HG02970 (cell line): ENCODE data around the gene TCAF1.
A peak's percentile ranks its signal among the peaks of the same experiment; 100 is the strongest.

Source experiments
- ATAC-seq: cut with Tn5 transposase; IDR thresholded peaks from one replicate; pipeline ENCODE4 v1.9.1; 2021; ENCODE audit warnings: mild to moderate bottlenecking, moderate library complexity, moderate number of reproducible peaks; ENCODE audit not compliant: unreplicated experiment, low FRiP score

TCAF1 gene, protein sequence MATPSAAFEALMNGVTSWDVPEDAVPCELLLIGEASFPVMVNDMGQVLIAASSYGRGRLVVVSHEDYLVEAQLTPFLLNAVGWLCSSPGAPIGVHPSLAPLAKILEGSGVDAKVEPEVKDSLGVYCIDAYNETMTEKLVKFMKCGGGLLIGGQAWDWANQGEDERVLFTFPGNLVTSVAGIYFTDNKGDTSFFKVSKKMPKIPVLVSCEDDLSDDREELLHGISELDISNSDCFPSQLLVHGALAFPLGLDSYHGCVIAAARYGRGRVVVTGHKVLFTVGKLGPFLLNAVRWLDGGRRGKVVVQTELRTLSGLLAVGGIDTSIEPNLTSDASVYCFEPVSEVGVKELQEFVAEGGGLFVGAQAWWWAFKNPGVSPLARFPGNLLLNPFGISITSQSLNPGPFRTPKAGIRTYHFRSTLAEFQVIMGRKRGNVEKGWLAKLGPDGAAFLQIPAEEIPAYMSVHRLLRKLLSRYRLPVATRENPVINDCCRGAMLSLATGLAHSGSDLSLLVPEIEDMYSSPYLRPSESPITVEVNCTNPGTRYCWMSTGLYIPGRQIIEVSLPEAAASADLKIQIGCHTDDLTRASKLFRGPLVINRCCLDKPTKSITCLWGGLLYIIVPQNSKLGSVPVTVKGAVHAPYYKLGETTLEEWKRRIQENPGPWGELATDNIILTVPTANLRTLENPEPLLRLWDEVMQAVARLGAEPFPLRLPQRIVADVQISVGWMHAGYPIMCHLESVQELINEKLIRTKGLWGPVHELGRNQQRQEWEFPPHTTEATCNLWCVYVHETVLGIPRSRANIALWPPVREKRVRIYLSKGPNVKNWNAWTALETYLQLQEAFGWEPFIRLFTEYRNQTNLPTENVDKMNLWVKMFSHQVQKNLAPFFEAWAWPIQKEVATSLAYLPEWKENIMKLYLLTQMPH

DNA sequence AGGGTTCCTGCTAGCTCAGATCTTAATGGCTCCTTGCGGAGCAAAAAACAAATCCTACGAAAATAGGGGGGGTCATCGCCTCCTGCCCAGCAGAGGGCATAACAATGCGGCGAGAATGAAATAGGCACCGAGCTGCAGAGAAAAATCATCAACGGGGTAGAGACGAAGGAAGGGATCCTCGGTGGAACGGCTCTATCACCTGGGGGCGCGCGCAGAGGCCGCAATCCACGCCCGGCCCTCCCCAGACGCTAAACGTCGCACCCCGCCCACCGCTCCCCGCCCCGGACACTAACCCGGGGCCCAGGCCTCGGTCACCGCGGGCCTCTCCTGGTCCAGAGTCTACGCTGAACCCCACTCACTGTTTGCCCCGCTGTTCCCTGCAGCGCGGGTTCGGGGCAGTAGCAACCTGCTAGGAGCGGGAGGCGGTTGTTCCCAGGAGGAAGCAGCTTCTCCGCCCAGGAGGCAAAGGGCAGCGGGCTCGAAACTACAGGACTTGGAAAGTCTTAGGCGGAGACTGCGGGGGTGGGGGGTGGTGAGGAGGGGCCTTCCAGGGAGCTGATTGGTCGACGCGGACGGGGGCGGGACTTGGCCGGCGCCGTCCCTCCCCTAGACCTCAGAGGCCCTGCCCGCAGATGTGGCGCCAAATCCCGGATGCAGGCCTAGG lies at the start of gene TCAF1:
TCAF1 (minus strand) TSS at position 509 of the 664 bp plus-strand sequence. CDS start 25,568 bp downstream, outside the sequence.
- ATAC-seq = peak; percentile 94

DNA sequence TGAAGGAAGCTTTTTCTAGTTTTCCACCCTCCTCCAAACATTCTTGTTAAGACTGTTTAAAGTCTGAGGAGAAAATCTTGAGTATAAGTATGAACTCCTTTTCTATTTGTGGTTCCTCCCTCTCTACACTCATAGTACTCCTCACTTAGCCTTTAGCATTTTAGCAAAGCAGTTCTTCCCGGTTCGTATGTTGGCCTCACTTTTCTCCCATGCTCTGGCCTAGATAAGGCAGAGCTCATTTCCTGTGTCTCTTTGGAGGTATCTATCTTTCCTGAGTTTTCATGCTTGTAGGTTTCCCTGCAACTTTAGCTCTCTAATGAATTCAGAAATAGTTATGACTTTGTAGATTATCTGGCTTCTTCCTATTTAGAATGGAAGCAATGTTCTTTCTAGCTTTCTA lies 46.8 kb upstream of the TCAF1 start:
- no peak for ATAC-seq

DNA sequence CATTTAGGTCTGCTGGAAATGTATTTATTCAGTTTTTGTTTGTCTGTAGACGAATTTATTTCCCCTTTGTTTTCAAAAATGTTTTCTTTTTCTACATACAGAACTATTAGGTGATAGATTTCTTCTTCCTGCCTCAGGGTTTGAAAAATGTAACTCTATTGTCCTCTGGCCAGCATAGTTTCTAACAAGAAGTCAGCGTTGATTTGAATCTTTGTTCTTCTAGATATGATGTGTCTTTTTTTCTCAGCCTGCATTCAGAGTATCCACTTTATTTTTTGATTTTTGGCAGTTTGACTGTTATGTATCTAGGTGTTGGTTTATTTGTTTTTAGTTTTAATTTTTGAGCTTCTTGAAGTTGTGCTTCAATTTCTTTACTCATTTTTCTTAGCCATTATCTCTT lies 45.1 kb upstream of the TCAF1 start:
- no peak for ATAC-seq

DNA sequence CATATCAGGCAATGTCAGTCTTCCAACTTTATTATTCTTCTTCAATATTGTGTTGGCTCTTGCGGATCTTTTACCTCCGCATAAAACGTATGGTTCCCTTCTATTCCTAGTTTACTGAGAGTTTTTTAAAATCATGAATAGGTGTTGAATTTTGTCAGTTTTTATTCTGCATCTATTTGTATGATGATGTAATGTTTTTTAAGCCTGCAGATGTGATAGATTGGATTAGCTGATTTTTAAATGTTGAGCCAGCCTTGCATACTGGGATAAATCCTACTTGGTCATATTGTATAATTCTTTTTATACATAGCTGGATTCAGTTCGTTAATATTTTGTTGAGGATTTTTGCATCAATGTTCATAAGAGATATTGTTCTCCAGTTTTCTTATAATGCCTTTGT lies 43.4 kb upstream of the TCAF1 start:
- no peak for ATAC-seq

DNA sequence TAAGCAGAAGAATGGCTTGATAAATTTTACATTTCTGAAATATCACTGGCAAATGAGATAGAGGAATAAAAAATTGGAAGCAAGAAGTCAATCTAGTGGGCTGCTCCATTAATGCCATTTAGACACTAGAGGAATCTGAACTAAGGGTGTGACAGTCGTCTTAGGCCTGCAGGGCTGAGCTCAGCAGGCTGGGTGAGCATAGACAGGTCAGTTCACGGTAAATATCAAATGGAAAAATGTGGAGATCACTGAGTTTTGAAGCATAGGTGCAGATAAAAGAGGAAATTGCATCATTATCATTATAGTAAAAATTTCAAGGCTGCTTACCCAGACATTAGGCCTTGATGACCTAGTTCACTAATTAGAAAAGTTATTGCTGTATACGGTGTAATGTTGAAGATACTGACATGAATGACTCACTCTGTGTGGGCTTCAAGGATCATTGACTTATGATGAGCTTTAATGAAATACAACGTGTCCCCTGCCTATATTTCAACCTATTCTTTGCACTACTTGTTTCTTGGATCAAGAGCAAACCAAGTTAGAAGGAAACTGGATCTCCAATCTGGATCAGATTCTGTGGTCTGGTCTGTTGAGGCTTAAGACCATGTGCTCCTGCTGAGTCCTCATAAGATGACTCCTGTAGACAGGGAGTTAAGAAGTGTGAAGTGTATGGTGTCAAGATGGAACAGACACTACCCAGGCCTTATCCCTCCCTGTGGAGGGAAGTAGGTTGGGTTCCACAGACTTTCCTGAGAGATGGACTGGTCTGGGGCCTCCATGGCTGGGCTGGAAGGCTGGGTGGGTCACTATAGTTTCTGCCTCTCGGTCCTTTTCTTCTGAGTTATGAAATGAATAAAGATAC lies 36.6 kb upstream of the TCAF1 start:
- ATAC-seq = no peak

DNA sequence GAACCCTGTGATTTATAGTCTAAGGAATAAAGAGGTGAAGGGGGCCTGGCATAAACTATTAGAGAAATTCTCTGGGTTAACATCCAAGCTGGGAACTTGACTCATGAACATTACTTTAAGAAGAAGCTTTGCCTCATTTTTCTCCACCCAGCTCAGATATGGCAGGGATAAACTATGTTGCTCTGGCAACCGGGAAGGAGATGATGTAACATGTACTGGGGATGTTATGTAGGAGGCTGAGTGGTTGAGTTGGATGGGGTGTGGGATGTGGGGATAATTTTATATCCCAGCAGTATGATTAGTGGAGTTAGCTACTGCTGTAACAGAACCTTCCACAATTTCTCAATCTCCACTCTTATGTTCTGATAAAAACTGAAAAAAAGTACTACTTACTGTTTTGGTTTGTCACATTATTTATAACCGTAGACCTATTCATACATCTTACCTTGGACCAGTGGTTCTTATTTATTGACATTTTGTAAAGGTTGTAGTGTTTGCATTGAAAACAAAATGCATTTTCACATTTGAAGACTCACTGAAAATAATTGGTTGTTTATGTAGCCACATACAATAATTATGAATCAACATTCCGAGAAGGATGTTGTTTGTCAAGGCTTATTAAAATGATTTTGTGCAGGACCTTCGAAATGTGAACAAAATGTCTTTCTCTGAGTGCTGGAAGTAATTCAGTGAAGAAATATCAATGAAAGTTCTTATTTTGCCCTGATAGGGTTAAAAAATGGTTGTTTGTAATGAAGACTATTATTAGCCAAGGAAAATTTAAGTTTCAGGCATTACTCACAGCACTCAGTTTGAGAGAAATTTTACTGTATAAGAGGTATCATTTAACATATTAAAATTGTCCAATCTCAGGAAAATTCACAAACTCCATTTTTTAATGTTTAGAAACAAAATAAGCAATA lies 34.4 kb upstream of the TCAF1 start:
- ATAC-seq = no peak

DNA sequence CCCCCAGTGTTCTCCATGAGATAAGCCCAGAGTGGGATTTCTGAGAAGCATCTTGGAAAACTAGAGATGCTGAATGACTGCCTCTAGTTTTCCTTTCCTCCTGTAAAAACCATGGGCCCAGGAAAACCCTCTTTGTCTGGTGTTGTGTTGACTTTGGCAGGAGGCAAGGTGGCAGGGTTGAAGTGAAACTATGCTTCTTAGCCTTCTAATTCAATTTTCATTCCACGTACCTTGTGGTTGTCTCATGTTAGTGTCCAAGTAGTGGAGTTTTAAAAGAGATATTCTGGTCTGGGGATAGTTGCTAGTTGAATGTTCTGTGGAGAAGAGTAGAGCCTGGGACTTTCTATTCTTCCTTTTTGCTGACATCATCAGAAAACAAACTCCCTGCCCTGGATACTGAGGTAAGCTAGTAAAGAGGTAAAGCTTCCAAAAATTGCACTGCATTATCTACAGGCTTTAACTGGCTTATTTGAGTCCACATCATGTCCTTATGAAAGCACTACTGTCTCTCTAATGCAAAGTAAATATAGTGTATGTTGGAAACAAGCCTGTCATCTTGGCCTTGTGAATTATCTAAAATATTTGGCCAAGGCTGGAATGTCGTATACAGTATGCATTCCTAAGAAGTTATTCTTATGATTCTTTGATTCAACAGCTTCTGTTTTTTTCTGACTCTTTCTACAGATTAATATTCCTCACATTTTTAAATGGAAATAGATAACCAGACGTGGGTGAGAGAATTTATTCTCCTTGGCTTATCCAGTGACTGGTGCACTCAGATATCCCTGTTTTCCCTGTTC lies 32.8 kb upstream of the TCAF1 start, which contains the start of gene OR2F2:
OR2F2 (plus strand) TSS at position 708 of the 800 bp plus-strand sequence; CDS start at position 708, 0 bp downstream.
- ATAC-seq = no peak

DNA sequence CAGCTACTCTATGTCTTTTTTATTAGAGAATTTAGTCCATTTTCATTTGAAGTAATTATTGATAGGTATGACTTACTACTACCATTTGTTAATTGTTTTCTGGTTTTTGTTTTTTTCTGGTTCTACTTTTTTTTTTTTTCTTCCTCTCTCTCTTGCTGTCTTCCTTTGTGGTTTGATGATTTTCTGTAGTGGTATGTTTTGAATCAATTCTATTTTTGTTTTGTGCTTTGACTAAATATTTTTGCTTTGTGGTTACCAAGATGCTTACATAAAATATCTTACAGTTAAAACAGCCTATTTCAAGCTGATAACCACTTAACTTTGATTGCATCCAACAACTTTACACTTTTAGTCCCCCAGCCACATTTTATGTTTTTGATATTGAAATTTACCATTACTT lies 29.8 kb upstream of the TCAF1 start:
- no peak for ATAC-seq

DNA sequence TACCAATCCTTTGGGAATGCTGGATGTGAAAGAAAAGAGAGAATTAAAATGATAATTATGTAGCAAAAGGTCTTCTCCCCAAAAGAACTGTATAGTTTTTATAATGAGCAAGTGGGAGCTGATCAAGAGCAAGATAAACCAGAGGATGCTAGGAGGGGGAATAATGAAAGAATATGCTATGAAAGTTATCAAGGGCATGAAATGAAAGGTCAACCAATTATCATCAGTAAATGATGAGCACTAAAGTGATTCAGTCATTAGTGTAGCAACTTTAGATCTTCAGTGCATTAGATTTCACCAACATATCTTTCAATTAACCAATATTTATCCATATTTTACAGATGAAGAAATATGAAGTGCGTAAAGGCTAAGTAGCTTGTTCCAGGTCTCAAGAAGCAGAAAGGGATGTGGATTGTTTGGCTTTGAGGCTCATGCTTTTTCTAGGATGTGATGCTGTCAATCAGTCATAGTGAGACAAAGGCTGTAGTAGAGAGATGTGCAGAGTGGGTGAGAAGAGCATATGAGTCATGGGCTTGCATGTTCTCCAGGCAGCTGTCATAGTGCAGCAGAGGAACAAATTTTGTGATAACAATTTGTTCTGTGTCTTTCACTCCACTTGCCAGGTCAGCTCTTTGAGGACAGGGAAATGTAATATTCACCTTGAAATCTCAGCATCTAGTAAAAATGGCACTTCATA lies 27.4 kb upstream of the TCAF1 start:
- no peak for ATAC-seq

DNA sequence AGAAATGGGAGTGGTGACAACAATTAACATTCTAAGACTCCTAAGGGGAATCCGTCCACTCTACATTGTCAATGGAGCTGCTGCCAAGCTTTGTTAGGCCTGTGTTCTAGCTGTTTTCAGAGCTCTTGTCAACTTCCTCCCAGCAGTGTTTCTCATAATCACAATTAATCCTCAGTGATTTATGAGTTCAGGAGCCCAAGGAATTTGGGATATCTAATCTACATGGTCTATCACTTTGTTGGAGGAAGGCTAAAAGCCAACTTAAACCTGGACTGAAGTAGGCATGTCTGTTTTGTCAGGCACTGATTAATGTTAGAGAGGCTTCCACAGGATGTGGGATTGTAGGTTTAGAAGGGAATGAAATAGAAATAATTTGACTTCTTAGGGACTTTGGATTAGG lies 22.9 kb upstream of the TCAF1 start:
- ATAC-seq = no peak

DNA sequence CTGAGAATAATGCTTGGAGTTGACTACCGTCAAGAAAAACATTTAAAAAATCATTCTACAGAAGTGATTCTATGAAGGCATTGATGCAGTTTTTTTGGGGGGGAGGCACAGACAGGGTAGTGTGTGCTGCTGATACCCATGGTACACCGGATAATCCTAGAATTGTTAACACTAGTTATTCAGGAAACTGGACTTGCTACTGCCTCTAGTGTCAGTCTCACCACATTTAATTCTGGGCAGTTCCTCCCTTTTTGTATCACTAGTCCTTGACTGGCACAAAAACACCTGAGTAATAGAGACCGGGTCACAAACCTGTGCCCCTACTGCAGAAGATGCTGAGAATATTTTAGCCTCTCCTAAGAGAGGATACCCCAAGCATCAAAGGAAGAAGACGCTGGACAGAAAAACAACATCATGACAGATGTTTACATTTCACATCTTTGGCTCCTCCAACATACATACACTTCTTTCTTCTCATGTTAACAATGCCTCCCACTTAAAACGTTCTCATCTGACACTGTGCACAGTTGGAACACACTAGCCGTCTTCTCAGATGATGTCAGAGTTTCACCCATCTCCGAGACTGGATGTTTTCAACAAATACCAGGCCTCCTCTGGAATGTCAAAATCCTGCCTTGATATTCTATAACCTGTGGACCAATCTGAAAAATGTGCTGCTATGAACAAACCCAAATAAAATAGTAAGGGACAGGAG lies 13.1 kb upstream of the TCAF1 start:
- no peak for ATAC-seq

DNA sequence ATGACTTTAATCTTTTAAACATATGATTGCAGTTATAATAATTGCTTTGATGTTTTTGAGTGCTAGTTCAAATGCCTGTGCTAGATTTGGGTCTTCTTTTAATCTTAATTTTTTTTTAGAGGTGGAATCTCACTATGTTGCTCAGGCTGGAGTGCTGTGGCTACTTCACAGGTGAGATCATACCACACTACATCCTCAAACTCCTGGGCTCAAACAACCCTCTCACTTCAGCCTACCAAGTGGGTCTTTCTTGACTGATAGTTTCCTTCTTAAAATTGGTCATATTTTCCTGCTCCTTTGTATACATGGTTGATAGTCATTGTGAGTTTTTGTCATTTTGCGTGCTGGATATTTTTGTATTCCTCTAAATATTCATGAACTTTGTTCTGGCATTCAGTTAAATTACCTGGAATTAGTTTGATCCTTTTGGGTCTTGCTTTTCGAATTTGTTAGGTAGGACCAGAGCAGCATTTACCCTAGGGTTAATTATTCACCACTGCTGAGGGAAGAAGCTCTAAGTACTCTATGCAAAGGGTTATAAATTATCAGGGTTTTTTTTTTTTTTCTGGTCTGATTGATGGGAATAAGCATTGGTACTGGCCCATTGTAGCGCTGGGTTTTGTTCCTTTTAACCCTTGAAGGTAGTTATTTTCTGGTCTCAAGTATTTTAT lies 12.1 kb upstream of the TCAF1 start:
- no peak for ATAC-seq

DNA sequence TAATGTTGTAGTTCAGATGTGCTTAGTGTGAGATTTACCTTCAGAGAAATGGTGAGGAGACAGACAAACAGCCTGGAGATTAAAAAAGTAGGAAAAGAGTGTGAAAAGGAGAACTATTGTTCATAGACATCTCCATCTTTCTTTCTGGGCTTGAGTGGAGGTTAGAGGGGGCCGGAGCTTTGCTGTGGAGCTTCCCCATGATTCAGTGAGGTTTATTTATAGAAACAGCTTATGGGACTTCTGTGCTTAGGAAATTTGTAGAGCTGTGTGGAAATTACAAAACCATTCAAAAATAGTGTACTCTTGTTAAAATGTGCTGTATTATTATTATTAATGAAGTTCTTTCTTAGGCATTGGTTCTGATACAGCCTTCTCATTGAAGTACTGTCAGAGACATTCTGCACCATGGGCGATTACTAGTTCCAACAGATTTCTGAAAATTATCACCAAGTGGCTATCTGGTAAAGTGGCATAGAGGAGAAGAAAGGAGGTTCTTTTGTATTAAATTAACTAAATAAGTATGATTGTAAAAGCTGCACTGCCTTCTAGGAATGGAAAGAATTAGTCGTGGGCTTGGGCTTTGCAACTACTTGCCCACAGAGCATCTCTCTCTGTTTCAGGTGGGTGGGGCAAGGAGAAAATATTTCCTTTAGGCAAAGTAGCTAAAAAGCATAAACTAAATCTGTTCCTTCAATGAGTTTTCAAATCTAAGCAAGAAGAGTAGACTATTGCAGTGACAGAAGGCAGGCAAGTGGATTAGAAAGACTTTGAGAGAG lies 8.7 kb upstream of the TCAF1 start:
- ATAC-seq = no peak

DNA sequence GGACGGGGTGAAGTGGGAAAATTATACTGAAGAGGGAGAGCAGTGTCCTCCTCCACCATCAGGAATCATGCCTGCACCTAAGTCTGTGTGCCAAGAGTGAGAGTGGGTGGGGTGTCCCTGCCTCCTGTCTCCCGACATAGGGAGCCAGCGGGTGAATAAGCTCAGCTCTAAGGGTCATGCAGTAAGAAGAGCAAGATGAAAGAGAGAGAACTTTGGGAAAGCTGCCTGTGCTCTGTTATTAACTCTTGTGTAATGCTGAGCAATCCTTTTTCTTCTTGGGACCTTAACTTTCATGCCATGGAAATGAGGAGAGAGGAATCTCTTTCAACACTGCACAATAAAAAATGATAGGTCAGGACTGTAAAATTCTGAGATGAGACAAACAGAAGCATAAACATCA lies 7.9 kb upstream of the TCAF1 start:
- ATAC-seq = no peak

DNA sequence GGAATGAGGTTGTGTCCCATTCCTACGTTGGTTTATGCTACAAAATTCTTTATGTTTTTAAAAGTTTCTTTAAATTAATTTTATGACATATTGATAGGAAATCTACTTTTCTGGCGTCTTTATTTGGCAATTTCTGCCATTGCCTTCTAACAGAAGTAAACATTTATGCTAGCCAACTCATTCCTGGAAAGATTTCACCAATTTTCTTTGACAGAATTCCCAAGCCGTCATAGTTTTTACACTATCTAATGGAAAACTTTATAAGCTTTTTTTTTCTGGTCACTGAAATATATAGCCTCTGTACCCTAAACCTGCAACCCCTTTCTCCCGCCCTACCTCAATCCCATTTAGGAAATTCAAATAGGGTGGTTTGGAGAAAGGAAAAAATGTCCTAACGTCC lies 6.1 kb upstream of the TCAF1 start:
- no peak for ATAC-seq

DNA sequence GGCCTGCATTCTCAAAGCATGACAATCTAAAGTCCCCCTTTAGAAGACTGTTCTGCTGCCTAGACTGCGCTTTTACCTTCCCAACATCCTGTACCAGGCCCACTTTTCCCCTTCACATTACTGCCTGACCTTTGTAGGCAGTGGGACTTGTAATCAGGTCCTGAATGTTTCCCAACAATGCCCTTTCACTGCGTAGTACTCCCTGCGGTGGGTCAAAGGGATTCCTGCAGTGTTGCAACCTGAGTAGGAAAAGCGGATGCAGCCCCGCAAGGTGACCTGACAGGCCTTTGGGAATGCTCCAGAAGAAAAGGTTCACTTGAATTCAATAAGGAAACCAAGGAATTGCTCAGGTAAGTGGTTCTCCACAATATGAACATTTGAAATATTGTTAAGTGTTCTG lies 4.9 kb upstream of the TCAF1 start:
- ATAC-seq = no peak
